Measurements from ENCODE around the gene TPPP2.

The TPPP2 gene

DNA sequence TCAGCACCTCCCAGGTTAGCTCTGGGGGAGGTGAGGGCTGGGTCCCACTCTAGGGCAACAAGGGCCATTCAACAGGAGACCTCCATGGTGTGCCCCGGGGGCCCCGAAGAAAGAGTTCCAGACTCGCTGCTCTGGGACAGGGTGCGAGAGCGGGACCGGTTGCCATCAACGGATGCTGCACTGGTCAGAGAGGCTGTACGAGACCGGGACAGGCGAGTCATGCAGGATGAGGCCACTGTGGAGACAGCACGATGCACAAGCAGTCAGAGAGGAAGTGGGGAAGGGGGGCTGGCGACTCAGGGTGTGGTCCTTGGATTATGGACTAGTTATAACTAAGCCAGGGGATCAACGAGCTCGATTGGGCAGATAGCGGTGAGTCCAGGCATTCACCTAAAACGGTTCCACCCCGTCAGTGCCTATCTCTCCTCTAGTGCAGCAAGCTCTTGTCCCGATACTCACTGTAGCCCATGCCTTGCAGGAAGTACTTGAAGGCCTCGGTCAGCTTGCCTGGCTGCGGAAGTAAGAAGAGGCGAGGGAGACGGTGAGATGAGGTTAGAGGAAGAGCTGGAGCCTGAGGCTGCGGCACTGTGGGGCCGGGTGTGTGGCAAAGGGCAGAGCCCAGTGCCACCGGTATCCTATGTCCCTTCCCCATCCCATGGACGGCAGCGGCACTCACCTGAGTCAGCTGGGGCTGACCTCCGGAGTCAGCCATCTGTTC lies 12.3 kb upstream of the TPPP2 start:
- DNase-seq = no peak

GRCh38 chr14:21018286-21018685 lies 11.7 kb upstream of the TPPP2 start:
- no peak for DNase-seq

DNA sequence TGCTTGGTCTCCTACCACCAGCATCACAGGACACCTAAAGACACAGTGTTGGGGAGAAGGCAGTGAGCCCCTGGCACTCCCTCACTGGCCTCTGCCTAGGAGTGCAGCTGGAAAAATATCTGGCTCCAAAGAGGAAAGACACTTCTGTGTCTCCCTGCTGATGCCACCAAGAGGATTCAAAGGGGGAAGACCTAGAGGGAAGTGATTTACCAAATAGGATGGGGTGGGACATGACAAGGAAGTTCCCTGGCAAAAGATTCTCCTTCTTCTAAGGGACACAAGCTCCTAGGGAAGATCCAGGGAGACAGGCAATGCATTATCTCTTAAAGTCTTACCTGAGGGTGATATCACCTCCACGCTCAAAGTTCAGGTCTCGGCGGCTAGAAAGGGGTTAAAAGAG lies 11.2 kb upstream of the TPPP2 start:
- DNase-seq = no peak

- DNase-seq = no peak
These were observed 10.7 kb upstream of the TPPP2 start for GRCh38 chr14:21019366-21019765.

- DNase-seq = no peak
These were observed 9.0 kb upstream of the TPPP2 start for GRCh38 chr14:21020977-21021545.

- DNase-seq = no peak
These were observed 7.3 kb upstream of the TPPP2 start for GRCh38 chr14:21022686-21023085.

GRCh38 chr14:21023174-21023573 lies 6.8 kb upstream of the TPPP2 start:
- DNase-seq = no peak

GRCh38 chr14:21023817-21024584 lies 6.0 kb upstream of the TPPP2 start:
- no peak for DNase-seq

DNA sequence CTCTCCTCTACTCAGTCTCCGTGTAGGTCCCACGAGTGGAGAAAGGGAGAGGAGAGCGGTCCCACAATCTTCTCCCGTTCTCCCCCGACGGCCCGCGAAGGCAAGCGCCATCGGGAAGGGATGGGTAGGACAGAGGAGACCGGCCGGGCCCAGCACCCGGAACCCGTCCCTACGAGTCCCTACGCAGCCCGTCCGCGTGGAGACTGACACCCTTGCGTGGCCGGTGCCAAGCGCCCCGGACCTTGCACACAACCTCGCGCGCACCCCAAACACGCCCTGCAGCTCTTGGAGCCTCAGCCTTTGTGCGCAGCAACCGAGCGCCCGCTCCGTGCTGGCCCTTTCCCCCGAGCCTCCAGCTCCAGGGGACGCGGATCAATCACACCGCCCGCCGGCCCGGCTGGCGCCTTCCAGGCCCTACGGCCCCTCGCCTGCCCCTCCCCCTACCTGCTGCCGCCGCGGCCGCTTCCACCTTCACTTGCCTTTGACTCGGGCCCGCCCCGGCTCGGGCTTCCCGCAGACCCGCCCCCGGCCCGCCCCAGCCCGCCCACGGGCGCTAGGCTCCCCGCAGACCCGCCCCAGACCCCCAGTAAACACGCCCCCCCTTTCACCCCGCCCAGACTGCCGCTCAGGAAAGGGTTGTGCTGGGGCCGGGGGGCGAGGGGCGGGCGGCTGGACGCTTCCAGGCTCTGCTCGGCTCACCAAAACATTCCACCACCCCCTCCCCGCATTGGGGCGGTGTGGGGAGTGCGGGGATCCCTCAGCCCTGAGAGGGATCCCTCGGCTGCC lies 5.2 kb upstream of the TPPP2 start, which contains the start of gene NDRG2:
Gene NDRG2, minus strand, starts transcription at position 477 of the 786 bp plus-strand sequence. CDS start 1,746 bp downstream, outside the sequence.
- no peak for DNase-seq

DNA sequence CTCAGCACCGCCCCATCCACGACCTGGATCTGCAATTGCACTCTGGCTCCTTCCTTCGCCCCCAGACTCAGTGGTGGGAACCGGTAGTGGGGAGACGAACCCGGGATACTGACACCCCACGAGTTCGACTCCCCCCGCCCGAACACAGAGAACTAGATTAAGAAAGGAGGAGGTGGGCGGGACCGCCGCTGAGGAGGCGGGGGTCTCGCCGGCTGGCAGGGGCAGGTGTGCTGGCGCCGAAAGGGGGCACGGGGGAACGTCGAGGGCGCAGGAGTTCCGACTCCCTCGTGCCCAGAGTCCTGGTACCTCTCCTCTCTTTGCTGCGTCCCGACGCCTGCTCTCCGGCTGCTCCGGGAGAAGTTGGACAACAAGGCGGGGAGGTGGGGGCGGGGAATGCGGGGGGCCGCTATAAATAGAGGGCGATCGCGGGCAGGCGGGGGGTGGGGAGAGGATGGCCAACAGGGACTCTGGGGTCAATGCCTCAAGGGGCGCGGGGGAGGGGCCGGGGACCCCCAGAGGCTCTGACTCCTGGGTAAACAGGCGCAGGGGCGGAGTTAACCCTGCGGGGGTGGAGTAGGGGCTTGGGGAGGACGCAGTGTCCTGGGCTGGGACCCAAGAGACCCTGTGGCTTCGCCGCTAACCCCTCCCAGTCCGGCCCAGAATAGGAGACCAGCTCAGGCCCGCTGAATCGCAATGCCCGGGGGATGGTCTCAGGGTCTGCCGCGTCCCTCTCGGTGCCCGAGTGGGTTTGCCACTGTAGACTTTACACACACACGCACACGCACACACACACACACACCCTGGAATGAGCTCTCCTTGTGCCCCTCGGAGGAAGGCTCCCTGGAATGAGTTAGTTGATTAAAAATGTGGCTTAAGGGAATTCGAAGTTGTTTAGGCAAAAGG lies 4.4 kb upstream of the TPPP2 start:
- no peak for DNase-seq

- no peak for DNase-seq
These were observed 3.6 kb upstream of the TPPP2 start for GRCh38 chr14:21026274-21026987.

GRCh38 chr14:21026988-21027315 lies 3.1 kb upstream of the TPPP2 start:
- DNase-seq = no peak

- DNase-seq = no peak
These were observed 514 bp downstream of the TPPP2 start for GRCh38 chr14:21030531-21030930.

- DNase-seq = no peak
These were observed 2.5 kb downstream of the TPPP2 start for GRCh38 chr14:21032326-21033132.

DNA sequence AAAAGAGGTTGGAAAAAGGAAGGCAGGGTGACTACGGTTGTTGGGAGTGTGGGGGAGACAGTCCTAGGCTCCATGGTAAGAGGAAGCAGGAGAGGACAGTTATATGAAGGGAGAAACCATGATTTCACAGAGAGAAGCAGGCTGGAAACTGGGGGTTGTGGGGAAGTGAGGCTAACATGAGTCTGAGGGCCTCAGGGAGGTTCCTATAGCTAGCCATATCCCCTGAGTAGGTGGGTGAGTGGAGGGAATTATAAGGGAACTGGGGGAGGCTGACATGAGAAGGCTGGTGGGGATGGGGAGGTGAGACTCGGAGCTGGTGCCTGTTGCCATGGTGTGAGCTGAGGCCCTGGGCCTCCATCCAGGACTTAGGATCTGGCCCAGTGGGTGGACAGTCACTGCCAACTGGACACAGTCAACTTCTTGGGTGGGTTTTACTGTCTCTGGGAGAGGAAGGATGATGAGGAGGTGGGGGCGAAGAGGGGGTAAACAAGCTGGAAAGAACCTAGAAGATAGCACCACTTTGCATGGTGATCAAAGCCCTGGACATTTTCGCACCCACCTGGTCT lies 3.2 kb downstream of the TPPP2 start:
- DNase-seq = no peak

- no peak for DNase-seq
These were observed 4.7 kb downstream of the TPPP2 start, which contains the start of gene RNASE13 for GRCh38 chr14:21034707-21035106. Gene RNASE13, minus strand, starts transcription at chr14:21034807. Its CDS starts 519 bp downstream, at chr14:21034288.

DNA sequence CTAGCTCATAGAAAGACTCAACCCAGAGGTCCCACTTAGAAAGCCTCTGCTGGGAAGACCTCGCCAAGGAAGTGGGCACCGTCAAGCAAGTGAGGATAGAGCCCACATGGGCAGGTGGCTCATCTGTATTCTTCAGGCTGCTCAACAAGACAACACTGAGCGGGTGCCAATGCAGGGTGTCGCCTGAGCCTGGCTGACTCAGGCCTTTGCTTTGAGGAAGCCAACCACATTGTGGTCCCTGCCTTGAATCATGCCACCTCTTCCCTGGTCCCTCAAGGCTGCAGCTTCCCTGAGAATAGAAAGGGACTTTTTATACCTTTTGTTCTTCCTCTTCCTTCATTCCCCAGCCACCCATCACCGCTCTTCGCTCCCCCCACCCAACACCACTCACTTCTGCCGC lies 6.7 kb downstream of the TPPP2 start:
- no peak for DNase-seq

GRCh38 chr14:21037156-21037555 lies 7.1 kb downstream of the TPPP2 start:
- DNase-seq = no peak

- no peak for DNase-seq
These were observed 8.7 kb downstream of the TPPP2 start for GRCh38 chr14:21038441-21039422.

Data from cortex of kidney (tissue), 1 donor.